Esophagus muscularis mucosa (tissue), 4 donors: ENCODE data around the gene TUBB4B. TPM values are rescaled to one million over a fixed set of nuclear protein-coding genes. Genes with fewer than 3 reads are reported as not detected.

Experiments used
- DNase-seq: peaks from one replicate; pipeline ENCODE4 v3.0.0-alpha.2; 2017; ENCODE audit errors: extremely low spot score
- H3K27ac ChIP-seq, 4 donors: fragments of 200-600 bp; sonication (generic); replicated peaks in 1 of 4; 1 replicate in 3 of 4; 2 replicates in 1 of 4; pipeline ENCODE4 v1.5.1; 2016 to 2019; ENCODE audit warnings: mild to moderate bottlenecking in 1 of 4
- H3K27me3 ChIP-seq, 4 donors: fragments of 200-600 bp; sonication (generic); one replicate each; pipeline versions ENCODE4 v1.5.1 to v1.6.0; 2016 to 2019
- H3K36me3 ChIP-seq, 4 donors: fragments of 200-600 bp; sonication (generic); one replicate each; pipeline ENCODE4 v1.5.1; 2016 to 2019
- H3K4me1 ChIP-seq, 4 donors: fragments of 200-600 bp; sonication (generic); one replicate each; pipeline ENCODE4 v1.5.1; 2016 to 2019
- H3K4me3 ChIP-seq, 4 donors: fragments of 200-600 bp; sonication (generic); 1 replicate in 2 of 4; 2 replicates in 2 of 4; pipeline ENCODE4 v1.5.1; 2016 to 2019; ENCODE audit warnings: mild to moderate bottlenecking in 4 of 4, moderate library complexity in 1 of 4
- H3K9me3 ChIP-seq, 4 donors: fragments of 200-600 bp; sonication (generic); 1 replicate in 3 of 4; 2 replicates in 1 of 4; pipeline ENCODE4 v1.5.1; 2016 to 2019
- CTCF ChIP-seq, 3 experiments: fragments of 200-600 bp in 2 of 3; fragments of 450-650 bp in 1 of 3; sonication (generic) in 2 of 3; IDR thresholded peaks; one replicate each; pipeline ENCODE4 v1.5.1; 2017 to 2019; ENCODE audit warnings: antibody characterized with exemption in 3 of 3, mild to moderate bottlenecking in 2 of 3, moderate library complexity in 1 of 3
- EP300 ChIP-seq: sonication (generic); formaldehyde crosslinking; IDR thresholded peaks from one replicate; pipeline ENCODE4 v1.6.1; 2017; ENCODE audit warnings: antibody characterized with exemption
- POLR2A ChIP-seq: fragments of 450-650 bp; IDR thresholded peaks from one replicate; pipeline ENCODE4 v1.6.1; 2017; ENCODE audit warnings: antibody characterized with exemption, moderate library complexity, mild to moderate bottlenecking, low read depth
- POLR2AphosphoS5 ChIP-seq, 2 donors: sonication (generic); formaldehyde crosslinking; IDR thresholded peaks; one replicate each; pipeline ENCODE4 v1.6.1; 2017; ENCODE audit warnings: antibody characterized with exemption in 2 of 2
- WGBS: methylation state at CpG from one replicate; pipeline ENCODE4 v1.1.5; 2018; 5-methylcytosine and 5-hydroxymethylcytosine counted together
- intact Hi-C: fragments of 100-400 bp; cut with DNase I; formaldehyde crosslinking; loops from one replicate; pipeline ENCODE4 v1.15.1; 2023
- total RNA-seq, 4 donors: library from RNA; depleted of rRNA; stranded (reverse); fragments of >200 nt; gene quantifications; one replicate each; pipeline versions ENCODE4 v1.1.0 to v1.2.1, GENCODE V29; 2016

The TUBB4B gene
- total RNA-seq, 4 donors from 2014 or later: 227 to 469 (median 304) TPM

GRCh38 chr9:137224830-137225694, 16.0 kb upstream of the TUBB4B start, which contains the start of gene CYSRT1:
Gene CYSRT1 (plus strand): TSS chr9:137225174. CDS start chr9:137225622, 448 bp downstream.
- TF ChIP-seq POLR2A: no peak
- no peak for TF ChIP-seq EP300
- TF ChIP-seq POLR2AphosphoS5 (IDR thresholded peaks at IDR 0.05): no peak
- no peak for TF ChIP-seq CTCF (IDR thresholded peaks at IDR 0.05)
- Histone ChIP-seq H3K27ac (peak within 1 kb of the TSS; percentile 91 to 94 (median 92)), H3K36me3 (no peaks in the 10 kb centered on the region), H3K27me3 (peaks cover 0 to 36% (median 21%) of the 10 kb centered on the region in 4 donors), H3K9me3 (no peaks in the 10 kb centered on the region), H3K4me1 (peaks cover 21 to 46% (median 36%) of the 10 kb centered on the region in 4 donors), H3K4me3 (peak within 1 kb of the TSS; percentile 72 to 87 (median 80))
- 64% methylated on average over 11 of the region's 23 CpGs for WGBS
- no peak for DNase-seq
- intact Hi-C loops: loop anchor here (5.0 kb wide), 1 partner anchor 38 kb away; the partner anchor contains the start of genes ANAPC2 and SSNA1

- H3K4me1 ChIP-seq: peaks cover 21 to 41% (median 36%) of the 10 kb centered on the region in 4 donors
- DNase-seq: no peak
- H3K4me3 ChIP-seq: no peak overlapping the region
- H3K27me3 ChIP-seq: peaks cover 0 to 44% (median 28%) of the 10 kb centered on the region in 4 donors
- no peaks in the 10 kb centered on the region for H3K9me3 ChIP-seq
- H3K27ac ChIP-seq: no peak overlapping the region
- WGBS: 83% methylated on average over 9 of the region's 21 CpGs
- H3K36me3 ChIP-seq: no peaks in the 10 kb centered on the region
- TF ChIP-seq CTCF (IDR thresholded peaks at IDR 0.05) (no peak), POLR2AphosphoS5 (IDR thresholded peaks at IDR 0.05) (no peak), POLR2A (no peak), EP300 (no peak)
- intact Hi-C loops: loop anchor here (2.0 kb wide), 1 partner anchor 107 kb away; no protein-coding TSS in a partner anchor
Observed at GRCh38 chr9:137225699-137226331, 15.3 kb upstream of the TUBB4B start.

GRCh38 chr9:137226338-137227053, 14.6 kb upstream of the TUBB4B start:
- DNase-seq: no peak
- WGBS: 68% methylated on average over 16 of the region's 18 CpGs
- Histone ChIP-seq H3K27me3 (peaks cover 0 to 51% (median 35%) of the 10 kb centered on the region in 4 donors), H3K4me1 (peaks cover 17 to 34% (median 31%) of the 10 kb centered on the region in 4 donors), H3K9me3 (no peaks in the 10 kb centered on the region), H3K4me3 (no peak overlapping the region), H3K27ac (no peak overlapping the region), H3K36me3 (no peaks in the 10 kb centered on the region)
- intact Hi-C loops: loop anchor here (2.0 kb wide), 1 partner anchor 108 kb away; no protein-coding TSS in a partner anchor
- TF ChIP-seq POLR2A (no peak), CTCF (IDR thresholded peaks at IDR 0.05) (no peak), POLR2AphosphoS5 (IDR thresholded peaks at IDR 0.05) (no peak), EP300 (no peak)

- intact Hi-C loops: loop anchor here (2.0 kb wide), 1 partner anchor 108 kb away; no protein-coding TSS in a partner anchor
- Histone ChIP-seq H3K27ac (no peak within 1 kb of the TSS), H3K4me3 (no peak within 1 kb of the TSS), H3K4me1 (peaks cover 15 to 30% (median 27%) of the 10 kb centered on the region in 4 donors), H3K27me3 (peaks cover 0 to 58% (median 40%) of the 10 kb centered on the region in 4 donors), H3K9me3 (no peaks in the 10 kb centered on the region), H3K36me3 (no peaks in the 10 kb centered on the region)
- WGBS: 3% methylated on average over 6 of the region's 25 CpGs
- no peak for DNase-seq
- TF ChIP-seq CTCF (IDR thresholded peaks at IDR 0.05) (peak; percentile 74 to 95 (median 86)), POLR2AphosphoS5 (IDR thresholded peaks at IDR 0.05) (peak in 1 of 2 donors; percentile 19), POLR2A (no peak)
Observed at GRCh38 chr9:137227054-137227852, 13.8 kb upstream of the TUBB4B start, which contains the start of gene RNF224. Gene RNF224 (plus strand): TSS chr9:137227502. CDS start chr9:137228336, 834 bp downstream.
